ENCODE measurements around the gene PITPNC1.

- TF ChIP-seq CTCF (IDR thresholded peaks at IDR 0.05): no peak
- no peak for TF ChIP-seq POLR2AphosphoS5 (IDR thresholded peaks at IDR 0.05)
Observed at GRCh38 chr17:67375054-67375427, 2.0 kb upstream of the PITPNC1 start.

All from suprapubic skin (tissue), 3 donors.